IMR-90 (cell line): ENCODE measurements around the gene MGAT5B. TPM values are rescaled to one million over a fixed set of nuclear protein-coding genes. Genes with fewer than 3 reads are reported as not detected.

Experiments
- ATAC-seq: fragments of 200-7000 bp; cut with Tn5 transposase; 2 replicates; pipeline ENCODE4 v1.9.1; 2020; ENCODE audit warnings: low read depth, mild to moderate bottlenecking, moderate library complexity
- BruUV-seq: library from RNA; stranded (reverse); fragments of 400-500 nt; replicated peaks from 2 replicates; lab custom pipeline; 2021; lab: Mats Ljungman, UMichigan
- CTCF ChIA-PET: fragments of 300-600 bp; formaldehyde crosslinking; extraction: SDS; loops from one replicate; lab custom pipeline; 2021; ENCODE audit warnings: antibody characterized with exemption; lab: Yijun Ruan, JAX
- POLR2A ChIA-PET: fragments of 300-600 bp; sonication (Branson Sonifier 250); formaldehyde crosslinking; loops from one replicate; lab custom pipeline; 2022; ENCODE audit warnings: antibody characterized with exemption; ENCODE audit not compliant: unreplicated experiment; lab: Charles Lee
- DNase-seq: peaks from one replicate; pipeline ENCODE4 v3.0.0; 2013
- H2AFZ ChIP-seq: replicated peaks from 2 replicates; pipeline ENCODE3; 2013; ENCODE audit warnings: low read length, mild to moderate bottlenecking; ENCODE audit not compliant: poor library complexity
- H2AK5ac ChIP-seq: 2 replicates; pipeline ENCODE4 v1.6.1; 2013; ENCODE audit warnings: low read depth, low read length, inconsistent platforms
- H2AK9ac ChIP-seq: replicated peaks from 2 replicates; pipeline ENCODE3; 2013; ENCODE audit warnings: mild to moderate bottlenecking, low read depth, low read length, moderate library complexity; ENCODE audit not compliant: poor library complexity
- H2BK120ac ChIP-seq: 2 replicates; pipeline ENCODE4 v1.6.1; 2013; ENCODE audit warnings: low read depth, low read length, inconsistent platforms
- H2BK15ac ChIP-seq: 3 replicates; pipeline ENCODE4 v1.6.1; 2013; ENCODE audit warnings: low read depth, low read length, inconsistent platforms
- H2BK20ac ChIP-seq: 2 replicates; pipeline ENCODE4 v1.6.1; 2013; ENCODE audit warnings: low read depth, mild to moderate bottlenecking, inconsistent platforms, low read length, moderate library complexity
- H2BK5ac ChIP-seq: 2 replicates; pipeline ENCODE4 v1.6.1; 2013; ENCODE audit warnings: mild to moderate bottlenecking, low read depth, low read length, inconsistent platforms; ENCODE audit not compliant: poor library complexity, severe bottlenecking
- H3K14ac ChIP-seq: replicated peaks from 2 replicates; pipeline ENCODE4 v1.6.1; 2013; ENCODE audit warnings: low read depth, low read length, inconsistent platforms
- H3K18ac ChIP-seq: 2 replicates; pipeline ENCODE4 v1.6.1; 2013; ENCODE audit warnings: low read depth, low read length, control low read depth
- H3K23ac ChIP-seq: 2 replicates; pipeline ENCODE4 v1.6.1; 2013; ENCODE audit warnings: low read depth, low read length, inconsistent platforms
- H3K27ac ChIP-seq: 2 replicates; pipeline ENCODE4 v1.5.1; 2013; ENCODE audit warnings: mild to moderate bottlenecking, control low read depth, low read length; ENCODE audit not compliant: insufficient read depth
- H3K27me3 ChIP-seq: 2 replicates; pipeline ENCODE4 v1.6.1; 2013; ENCODE audit warnings: low read length; ENCODE audit not compliant: control insufficient read depth, insufficient read depth
- H3K36me3 ChIP-seq: 2 replicates; pipeline ENCODE4 v1.6.1; 2013; ENCODE audit warnings: low read length, mixed read lengths; ENCODE audit not compliant: control insufficient read depth, insufficient read depth
- H3K4ac ChIP-seq: 2 replicates; pipeline ENCODE4 v1.6.1; 2013; ENCODE audit warnings: low read depth, low read length, inconsistent platforms
- H3K4me1 ChIP-seq: 2 replicates; pipeline ENCODE4 v1.6.1; 2013; ENCODE audit warnings: low read length, mixed read lengths; ENCODE audit not compliant: control insufficient read depth, insufficient read depth
- H3K4me2 ChIP-seq: 2 replicates; pipeline ENCODE4 v1.6.1; 2013; ENCODE audit warnings: low read depth, mild to moderate bottlenecking, control low read depth, low read length, moderate library complexity
- H3K4me3 ChIP-seq: 2 replicates; pipeline ENCODE4 v1.5.1; 2013; ENCODE audit warnings: low read depth, mild to moderate bottlenecking, control low read depth, low read length, moderate library complexity; ENCODE audit not compliant: insufficient read depth
- H3K56ac ChIP-seq: 2 replicates; pipeline ENCODE4 v1.6.1; 2013; ENCODE audit warnings: low read length, inconsistent platforms; ENCODE audit not compliant: insufficient read depth; ENCODE audit errors: extremely low read depth
- H3K79me1 ChIP-seq, 2 experiments: 2 replicates each; pipeline ENCODE4 v1.6.1; 2013; ENCODE audit warnings: low read length in 2 of 2, inconsistent platforms in 1 of 2, low read depth in 1 of 2
- H3K9ac ChIP-seq: 2 replicates; pipeline ENCODE4 v1.6.1; 2013; ENCODE audit warnings: low read depth, low read length, control low read depth
- H3K9me1 ChIP-seq: 2 replicates; pipeline ENCODE4 v1.6.1; 2013; ENCODE audit warnings: low read length, inconsistent platforms; ENCODE audit not compliant: insufficient read depth
- H3K9me3 ChIP-seq: 2 replicates; pipeline ENCODE4 v1.6.1; 2013; ENCODE audit warnings: low read length; ENCODE audit not compliant: control insufficient read depth, insufficient read depth
- H4K20me1 ChIP-seq: 2 replicates; pipeline ENCODE4 v1.6.1; 2013; ENCODE audit warnings: low read length, inconsistent platforms; ENCODE audit not compliant: insufficient read depth
- H4K5ac ChIP-seq: 2 replicates; pipeline ENCODE4 v1.6.1; 2013; ENCODE audit warnings: mild to moderate bottlenecking, low read depth, low read length, control low read depth
- H4K8ac ChIP-seq, 2 experiments: 2 replicates each; pipeline ENCODE4 v1.6.1; 2013; ENCODE audit warnings: low read depth in 2 of 2, low read length in 2 of 2, control low read depth in 1 of 2, inconsistent platforms in 1 of 2
- H4K91ac ChIP-seq: 2 replicates; pipeline ENCODE4 v1.6.1; 2013; ENCODE audit warnings: low read depth, low read length, inconsistent platforms; ENCODE audit not compliant: insufficient read depth
- BHLHE40 ChIP-seq: fragments of 150-350 bp; IDR thresholded peaks from 2 replicates; pipeline ENCODE4 v1.6.1; 2016; ENCODE audit warnings: mild to moderate bottlenecking, low read depth, low read length
- CEBPB ChIP-seq: IDR thresholded peaks from 2 replicates; pipeline ENCODE4 v1.6.1; 2012; ENCODE audit warnings: low read depth, low read length, improper control_type of control experiment
- CHD1 ChIP-seq: IDR thresholded peaks from 2 replicates; pipeline ENCODE4 v1.6.1; 2012; ENCODE audit warnings: low read depth, low read length, improper control_type of control experiment
- CTCF ChIP-seq: conservative IDR thresholded peaks from 2 replicates; pipeline ENCODE4 v1.5.1; 2012; ENCODE audit warnings: mild to moderate bottlenecking, low read depth, low read length, improper control_type of control experiment
- ELK1 ChIP-seq: fragments of 150-350 bp; IDR thresholded peaks from 2 replicates; pipeline ENCODE4 v1.6.1; 2016; ENCODE audit warnings: low read depth, mild to moderate bottlenecking, low read length, moderate library complexity, borderline replicate concordance
- FOS ChIP-seq: fragments of 150-350 bp; IDR thresholded peaks from 2 replicates; pipeline ENCODE4 v1.6.1; 2016; ENCODE audit warnings: low read depth, low read length
- MAFK ChIP-seq: IDR thresholded peaks from 2 replicates; pipeline ENCODE4 v1.6.1; 2012; ENCODE audit warnings: low read depth, low read length, improper control_type of control experiment
- MAZ ChIP-seq: IDR thresholded peaks from 2 replicates; pipeline ENCODE4 v1.6.1; 2012; ENCODE audit warnings: low read depth, mild to moderate bottlenecking, low read length, improper control_type of control experiment, moderate library complexity, borderline replicate concordance
- MXI1 ChIP-seq: IDR thresholded peaks from 2 replicates; pipeline ENCODE4 v1.6.1; 2012; ENCODE audit warnings: low read depth, mild to moderate bottlenecking, low read length, moderate library complexity, borderline replicate concordance
- NFE2L2 ChIP-seq: fragments of 150-350 bp; IDR thresholded peaks from 2 replicates; pipeline ENCODE4 v1.6.1; 2016; ENCODE audit warnings: low read depth, mild to moderate bottlenecking, low read length
- POLR2A ChIP-seq: IDR thresholded peaks from 2 replicates; pipeline ENCODE4 v1.6.1; 2012; ENCODE audit warnings: mild to moderate bottlenecking, low read depth, low read length
- RAD21 ChIP-seq: IDR thresholded peaks from 2 replicates; pipeline ENCODE4 v1.6.1; 2012; ENCODE audit warnings: low read length, improper control_type of control experiment
- RCOR1 ChIP-seq: IDR thresholded peaks from 2 replicates; pipeline ENCODE4 v1.6.1; 2012; ENCODE audit warnings: mild to moderate bottlenecking, low read length, improper control_type of control experiment; ENCODE audit not compliant: insufficient replicate concordance
- RFX5 ChIP-seq: IDR thresholded peaks from 2 replicates; pipeline ENCODE4 v1.8.0; 2012; ENCODE audit warnings: low read depth, mild to moderate bottlenecking, low read length, moderate library complexity
- SMC3 ChIP-seq: fragments of 150-350 bp; IDR thresholded peaks from 2 replicates; pipeline ENCODE4 v1.6.1; 2016; ENCODE audit warnings: low read depth, mild to moderate bottlenecking, antibody characterized with exemption, low read length, moderate library complexity
- USF2 ChIP-seq: fragments of 150-350 bp; IDR thresholded peaks from 2 replicates; pipeline ENCODE4 v1.6.1; 2017; ENCODE audit warnings: mild to moderate bottlenecking, antibody characterized with exemption, low read length, low read depth
- WGBS, 2 experiments: methylation state at CpG; one replicate each; pipeline versions ENCODE4 v1.1.5 to v1.1.7; 2013; ENCODE audit warnings: missing lambda C conversion rate in 2 of 2; ENCODE audit not compliant: insufficient read length in 1 of 2; ENCODE audit errors: extremely low coverage in 2 of 2; 5-methylcytosine and 5-hydroxymethylcytosine counted together
- dilution Hi-C: fragments of 300-500 bp; cut with HindIII; formaldehyde crosslinking; loops from one replicate; pipeline ENCODE4 v1.14.3; 2018; ENCODE audit warnings: low sequenced_read_pairs; ENCODE audit not compliant: unreplicated experiment
- in situ Hi-C: fragments of 300-500 bp; cut with MboI; formaldehyde crosslinking; loops from 3 replicates; pipeline ENCODE4 v1.14.3; 2019; ENCODE audit warnings: low sequenced_read_pairs, inconsistent platforms, mixed read lengths
- intact Hi-C: fragments of 100-400 bp; cut with micrococcal nuclease; formaldehyde crosslinking; loops from 2 replicates; pipeline ENCODE4 v1.10.0; 2022
- polyA plus RNA-seq, 3 experiments: library from polyadenylated mRNA; depleted of rRNA; stranded (reverse); fragments of >200 nt; gene quantifications; 2 replicates each; pipeline ENCODE4 v1.2.3, GENCODE V29; 2012; ENCODE audit warnings: low replicate concordance in 1 of 3
- total RNA-seq: library from RNA; depleted of rRNA; stranded (reverse); fragments of >200 nt; gene quantifications from 2 replicates; pipeline ENCODE4 v1.2.3, GENCODE V29; 2012

MGAT5B gene
- total and polyA plus RNA-seq, 2 of the 4 experiments (the other 2 are of a cell fraction): 0.54 to 2.0 TPM

GRCh38 chr17:76987486-76988093 lies 119.4 kb downstream of the MGAT5B start:
- Histone ChIP-seq H3K9me3 (no peaks in the 10 kb centered on the region), H3K4me3 (no peak overlapping the region), H2AFZ (no peak overlapping the region), H3K9ac (no peak overlapping the region), H2AK5ac (no peak overlapping the region), H3K23ac (no peak overlapping the region), H2AK9ac (no peak overlapping the region), H3K14ac (no peak overlapping the region), H2BK120ac (no peak overlapping the region), H4K91ac (no peak overlapping the region), H2BK5ac (no peak overlapping the region), H3K9me1 (no peaks in the 10 kb centered on the region), H3K79me1 (no peaks in the 10 kb centered on the region), H4K8ac (no peak overlapping the region), H3K27ac (no peak overlapping the region), H2BK15ac (no peak overlapping the region), H3K4me1 (no peaks in the 10 kb centered on the region), H4K20me1 (no peaks in the 10 kb centered on the region), H3K18ac (no peak overlapping the region), H3K27me3 (peaks cover 49% of the 10 kb centered on the region), H3K4ac (no peak overlapping the region), H4K5ac (no peak overlapping the region), H3K56ac (no peak overlapping the region), H2BK20ac (no peak overlapping the region), H3K36me3 (no peaks in the 10 kb centered on the region), H3K4me2 (no peak overlapping the region)
- ATAC-seq (no peak), DNase-seq (no peak)
- in situ Hi-C loops (no loop called here), dilution Hi-C loops (no loop called here), intact Hi-C loops (no loop called here)
- BruUV-seq: no TSS peak
- TF ChIP-seq MAZ (no peak), BHLHE40 (no peak), RCOR1 (no peak), POLR2A (no peak), MXI1 (no peak), RAD21 (no peak), USF2 (no peak), FOS (no peak), CHD1 (no peak), CEBPB (no peak), CTCF (no peak), RFX5 (no peak), MAFK (no peak), SMC3 (no peak), NFE2L2 (no peak), ELK1 (no peak)
- CTCF ChIA-PET: no interaction called here
- POLR2A ChIA-PET: no interaction called here
- WGBS, 2 experiments: 70% methylated on average over 2 of the region's 15 CpGs; no CpG with 5 or more reads in 1 of the 2 experiments
